Hepatocyte (in vitro differentiated cells): ENCODE data around the gene FRRS1.

Experiments used
- CTCF ChIP-seq: fragments of 200-600 bp; sonication (generic); IDR thresholded peaks from 2 replicates; pipeline ENCODE4 v1.5.1; 2016; ENCODE audit warnings: antibody characterized with exemption, mild to moderate bottlenecking; ENCODE audit not compliant: poor library complexity
- EZH2 ChIP-seq: fragments of 200-600 bp; sonication (generic); IDR thresholded peaks from 2 replicates; pipeline ENCODE4 v1.6.1; 2016; ENCODE audit warnings: antibody characterized with exemption, mild to moderate bottlenecking, borderline replicate concordance
- EZH2phosphoT487 ChIP-seq: fragments of 200-600 bp; sonication (generic); IDR thresholded peaks from one replicate; pipeline ENCODE4 v1.6.1; 2018; ENCODE audit warnings: antibody characterized with exemption, mild to moderate bottlenecking, low read depth, moderate library complexity; ENCODE audit not compliant: unreplicated experiment, severe bottlenecking

GRCh38 chr1:99676876-99677275 is 89.6 kb downstream of the FRRS1 start:
- TF ChIP-seq EZH2, result no peak
- no peak for TF ChIP-seq CTCF
- no peak for TF ChIP-seq EZH2phosphoT487
